ENCODE data around the gene SEC16B.
"Not testable (repeated sequence)": the region's sequence is repeated elsewhere in the genome, so short reads cannot be mapped to it uniquely, and the experiment has no call there.

The SEC16B gene

GRCh38 chr1:177969825-177970371, at the start of gene SEC16B:
Gene SEC16B (minus strand): TSS chr1:177970058. CDS start chr1:177967981, 2,077 bp downstream.
- no peak for FAIRE-seq

GRCh38 chr1:178019622-178020021, 49.8 kb upstream of the SEC16B start:
- no peak for FAIRE-seq

- FAIRE-seq: no peak
Observed at GRCh38 chr1:178019208-178019607, 49.4 kb upstream of the SEC16B start.

GRCh38 chr1:178017517-178017916, 47.7 kb upstream of the SEC16B start:
- FAIRE-seq: no peak

GRCh38 chr1:178011864-178012503, 42.1 kb upstream of the SEC16B start:
- FAIRE-seq: no peak

GRCh38 chr1:178011465-178011828, 41.6 kb upstream of the SEC16B start:
- FAIRE-seq: no peak

GRCh38 chr1:178010674-178011464, 41.0 kb upstream of the SEC16B start:
- no peak for FAIRE-seq

GRCh38 chr1:178006043-178006442, 36.2 kb upstream of the SEC16B start:
- FAIRE-seq: peak; percentile 56

- no peak for FAIRE-seq
Observed at GRCh38 chr1:178005450-178005849, 35.6 kb upstream of the SEC16B start.

- FAIRE-seq: no peak
Observed at GRCh38 chr1:178004926-178005391, 35.1 kb upstream of the SEC16B start.

GRCh38 chr1:177998696-177999631, 29.1 kb upstream of the SEC16B start:
- no peak for FAIRE-seq

GRCh38 chr1:177996957-177997356, 27.1 kb upstream of the SEC16B start:
- FAIRE-seq: no peak

GRCh38 chr1:177995369-177995768, 25.5 kb upstream of the SEC16B start:
- no peak for FAIRE-seq

- FAIRE-seq: not testable (repeated sequence)
Observed at GRCh38 chr1:177986281-177986680, 16.4 kb upstream of the SEC16B start.

- FAIRE-seq: no peak
Observed at GRCh38 chr1:177984761-177985160, 14.9 kb upstream of the SEC16B start.

GRCh38 chr1:177984136-177984525, 14.3 kb upstream of the SEC16B start:
- peak; percentile 60 for FAIRE-seq

- no peak for FAIRE-seq
Observed at GRCh38 chr1:177983482-177984135, 13.8 kb upstream of the SEC16B start.

GRCh38 chr1:177983077-177983476, 13.2 kb upstream of the SEC16B start:
- no peak for FAIRE-seq

GRCh38 chr1:177981200-177981599, 11.3 kb upstream of the SEC16B start:
- FAIRE-seq: no peak

- no peak for FAIRE-seq
Observed at GRCh38 chr1:177979272-177979671, 9.4 kb upstream of the SEC16B start.

GRCh38 chr1:177978530-177978929, 8.7 kb upstream of the SEC16B start:
- no peak for FAIRE-seq

- no peak for FAIRE-seq
Observed at GRCh38 chr1:177977141-177977540, 7.3 kb upstream of the SEC16B start.
